Endothelial cell of umbilical vein (primary cell): ENCODE data around the gene PERCC1. TPM values are rescaled to one million over a fixed set of nuclear protein-coding genes. Genes with fewer than 3 reads are reported as not detected.

Experiments used
- BruUV-seq: library from RNA; stranded (reverse); fragments of 400-500 nt; replicated peaks from 2 replicates; lab custom pipeline; 2021; lab: Mats Ljungman, UMichigan
- CTCF ChIA-PET: fragments of 300-600, 350-600 bp; sonication (Branson Sonifier 250); formaldehyde crosslinking; loops from one replicate; lab custom pipeline; 2021; ENCODE audit warnings: antibody characterized with exemption, inconsistent platforms; lab: Charles Lee
- POLR2A ChIA-PET: fragments of 300-600, 350-600 bp; sonication (Branson Sonifier 250); formaldehyde crosslinking; loops from one replicate; lab custom pipeline; 2021; ENCODE audit warnings: antibody characterized with exemption, inconsistent platforms; lab: Charles Lee
- DNase-seq: peaks from one replicate; pipeline ENCODE4 v3.0.0-alpha.2; 2011; ENCODE audit warnings: low read depth, low spot score
- FAIRE-seq: peaks from 2 replicates; lab custom pipeline; 2011; peaks lifted over from hg19 to GRCh38; lab: Jason Lieb, UNC
- H2AFZ ChIP-seq: 2 replicates; pipeline ENCODE4 v1.6.0; 2012; ENCODE audit warnings: low read depth, low read length, control low read depth, inconsistent platforms
- H3K27ac ChIP-seq: 2 replicates; pipeline ENCODE4 v1.5.1; 2011; ENCODE audit warnings: low read depth, mild to moderate bottlenecking, control low read depth, low read length, moderate library complexity; ENCODE audit not compliant: insufficient read depth
- H3K27me3 ChIP-seq, 2 experiments: 2 replicates each; pipeline versions ENCODE4 v1.6.0 to v1.6.1; 2011; ENCODE audit warnings: low read length in 2 of 2, mixed read lengths in 1 of 2; ENCODE audit not compliant: control insufficient read depth in 2 of 2, insufficient read depth in 2 of 2
- H3K36me3 ChIP-seq, 2 experiments: 2 replicates in 1 of 2; 3 replicates in 1 of 2; pipeline ENCODE4 v1.5.1; 2011; ENCODE audit warnings: low read length in 2 of 2, mild to moderate bottlenecking in 1 of 2, moderate library complexity in 1 of 2; ENCODE audit not compliant: control insufficient read depth in 2 of 2, insufficient read depth in 2 of 2; ENCODE audit errors: extremely low read depth in 1 of 2
- H3K4me1 ChIP-seq: 3 replicates; pipeline ENCODE4 v1.5.1; 2011; ENCODE audit warnings: mild to moderate bottlenecking, low read length; ENCODE audit not compliant: control insufficient read depth, insufficient read depth; ENCODE audit errors: extremely low read depth
- H3K4me2 ChIP-seq: 2 replicates; pipeline ENCODE4 v1.6.1; 2011; ENCODE audit warnings: low read length, control low read depth, mixed read lengths; ENCODE audit not compliant: insufficient read depth
- H3K4me3 ChIP-seq, 3 experiments: fragments of 200-600 bp in 1 of 3; sonication (generic), shearing (Covaris generic) in 1 of 3; replicated peaks in 1 of 3; 2 replicates each; pipeline ENCODE4 v1.5.1; 2011 to 2016; ENCODE audit warnings: control low read depth in 3 of 3, low read length in 3 of 3, mild to moderate bottlenecking in 2 of 3, inconsistent platforms in 1 of 3, low read depth in 1 of 3, moderate library complexity in 1 of 3; ENCODE audit not compliant: insufficient read depth in 1 of 3
- H3K79me2 ChIP-seq: 2 replicates; pipeline ENCODE4 v1.6.0; 2012; ENCODE audit warnings: low read length, inconsistent platforms; ENCODE audit not compliant: control insufficient read depth, insufficient read depth
- H3K9ac ChIP-seq: replicated peaks from 2 replicates; pipeline ENCODE3; 2011; ENCODE audit warnings: low read length, control low read depth; ENCODE audit not compliant: insufficient read depth; ENCODE audit errors: extremely low read depth
- H3K9me1 ChIP-seq: replicated peaks from 3 replicates; pipeline ENCODE4 v1.6.0; 2011; ENCODE audit warnings: mild to moderate bottlenecking, low read length; ENCODE audit not compliant: control insufficient read depth, insufficient read depth; ENCODE audit errors: extremely low read depth
- H3K9me3 ChIP-seq: replicated peaks from 2 replicates; pipeline ENCODE4 v1.5.1; 2012; ENCODE audit warnings: low read length, inconsistent platforms; ENCODE audit not compliant: control insufficient read depth, insufficient read depth
- H4K20me1 ChIP-seq: replicated peaks from 2 replicates; pipeline ENCODE3; 2011; ENCODE audit warnings: mild to moderate bottlenecking, low read length; ENCODE audit not compliant: control insufficient read depth, insufficient read depth; ENCODE audit errors: extremely low read depth
- CTCF ChIP-seq, 2 donors: IDR thresholded peaks; 1 replicate in 1 of 2; 2 replicates in 1 of 2; pipeline ENCODE4 v1.5.1; 2011; ENCODE audit warnings: low read length in 2 of 2, mild to moderate bottlenecking in 2 of 2, moderate library complexity in 2 of 2, control low read depth in 1 of 2, inconsistent platforms in 1 of 2, low read depth in 1 of 2; ENCODE audit not compliant: insufficient read depth in 1 of 2; ENCODE audit errors: extremely low read depth in 1 of 2
- MAX ChIP-seq: IDR thresholded peaks from 2 replicates; pipeline ENCODE4 v1.6.1; 2011; ENCODE audit not compliant: insufficient read depth, insufficient read length
- POLR2AphosphoS5 ChIP-seq: IDR thresholded peaks from 2 replicates; pipeline ENCODE4 v1.6.1; 2012; ENCODE audit warnings: low read depth, mild to moderate bottlenecking, control low read depth, low read length, moderate library complexity; ENCODE audit not compliant: insufficient read depth
- dilution Hi-C: fragments of 300-500 bp; cut with MboI; formaldehyde crosslinking; loops from one replicate; pipeline ENCODE4 v1.15.0; 2019; ENCODE audit warnings: low sequenced_read_pairs; ENCODE audit not compliant: extremely low pct_ligation_motif_present
- intact Hi-C: fragments of 100-400 bp; cut with micrococcal nuclease; formaldehyde crosslinking; loops from one replicate; pipeline ENCODE4 v1.10.0; 2022
- polyA plus RNA-seq, 4 experiments: library from polyadenylated mRNA; depleted of rRNA in 3 of 4; stranded (reverse) in 3 of 4; unstranded in 1 of 4; fragments of >200 nt; gene quantifications; 2 replicates each; pipeline versions ENCODE4 v1.2.1 to v1.2.3, GENCODE V29; 2011 to 2012; ENCODE audit warnings: missing spikeins in 1 of 4
- total RNA-seq: library from RNA; stranded (reverse); gene quantifications from 2 replicates; pipeline ENCODE4 v1.2.3, GENCODE V29; 2021

PERCC1 gene
- total and polyA plus RNA-seq, 2 donors (not counting 3 experiments of a cell fraction or from before 2014, with no cell fraction given): not detected

- Histone ChIP-seq H3K9me1 (no peaks in the 10 kb centered on the region), H3K36me3 (no peaks in the 10 kb centered on the region), H3K4me2 (peak overlapping the region; percentile 51), H3K9ac (peak overlapping the region; percentile 78), H3K27ac (peak overlapping the region; percentile 8), H3K79me2 (peaks cover 7% of the 10 kb centered on the region), H2AFZ (peak overlapping the region; percentile 39), H3K4me1 (peaks cover 3% of the 10 kb centered on the region), H3K4me3 (peak overlapping the region; percentile 53 to 71 (median 66)), H3K27me3 (no peaks in the 10 kb centered on the region), H3K9me3 (no peaks in the 10 kb centered on the region), H4K20me1 (no peaks in the 10 kb centered on the region)
- intact Hi-C loops: no loop called here
- CTCF ChIA-PET: interaction anchor here (2.7 kb wide), 1 partner anchor 50 kb away, joined by 19 read pairs; no protein-coding TSS in a partner anchor
- peak; percentile 54 for DNase-seq
- no peak for FAIRE-seq
- POLR2A ChIA-PET: no interaction called here
- no TSS peak for BruUV-seq
- dilution Hi-C loops: no loop called here
- TF ChIP-seq MAX: no peak
- TF ChIP-seq POLR2AphosphoS5: no peak
- TF ChIP-seq CTCF (IDR thresholded peaks at IDR 0.05; ENCODE audit: extremely low read depth in 1 of 2, insufficient read depth in 1 of 2, low read depth in 1 of 2, low read length in 2 of 2): peak; percentile 71 to 78
Measured at GRCh38 chr16:1413684-1414531, 17.0 kb upstream of the PERCC1 start.
